Chondrocyte (in vitro differentiated cells): ENCODE results near the gene POLR2E. TPM values are rescaled to one million over a fixed set of nuclear protein-coding genes. Genes with fewer than 3 reads are reported as not detected.

Source experiments
- DNase-seq: peaks from one replicate; pipeline ENCODE4 v3.0.0; 2021; ENCODE audit warnings: mixed read lengths, low spot score
- H3K27ac Mint-ChIP-seq: one replicate; pipeline ENCODE4 v1.8.0; 2021; ENCODE audit warnings: mild to moderate bottlenecking, moderate library complexity, mixed read lengths; ENCODE audit not compliant: unreplicated experiment
- H3K27me3 Mint-ChIP-seq: 2 replicates; pipeline ENCODE4 v1.8.0; 2021; ENCODE audit warnings: low read depth, mixed read lengths
- H3K36me3 Mint-ChIP-seq: 2 replicates; pipeline ENCODE4 v1.8.0; 2021; ENCODE audit warnings: low read depth, mixed read lengths
- H3K4me1 Mint-ChIP-seq: 2 replicates; pipeline ENCODE4 v1.8.0; 2021; ENCODE audit warnings: low read depth, mild to moderate bottlenecking, mixed read lengths
- H3K4me3 Mint-ChIP-seq: one replicate; pipeline ENCODE4 v1.8.0; 2021; ENCODE audit warnings: mild to moderate bottlenecking, moderate library complexity, mixed read lengths; ENCODE audit not compliant: unreplicated experiment
- H3K9me3 Mint-ChIP-seq: 2 replicates; pipeline ENCODE4 v1.8.0; 2021; ENCODE audit warnings: low read depth, mixed read lengths
- total RNA-seq: library from RNA; stranded (reverse); gene quantifications from 3 replicates; pipeline ENCODE4 v1.2.1, GENCODE V29; 2021
- TF ChIP-seq, protein P1 (sequence below): fragments of 200-600 bp; sonication (generic); IDR thresholded peaks from 2 replicates; pipeline ENCODE4 v1.5.0; 2021; ENCODE audit warnings: antibody characterized with exemption, mild to moderate bottlenecking, moderate library complexity

POLR2E gene
- total RNA-seq, 1 donor from 2014 or later, result 119 TPM

DNA sequence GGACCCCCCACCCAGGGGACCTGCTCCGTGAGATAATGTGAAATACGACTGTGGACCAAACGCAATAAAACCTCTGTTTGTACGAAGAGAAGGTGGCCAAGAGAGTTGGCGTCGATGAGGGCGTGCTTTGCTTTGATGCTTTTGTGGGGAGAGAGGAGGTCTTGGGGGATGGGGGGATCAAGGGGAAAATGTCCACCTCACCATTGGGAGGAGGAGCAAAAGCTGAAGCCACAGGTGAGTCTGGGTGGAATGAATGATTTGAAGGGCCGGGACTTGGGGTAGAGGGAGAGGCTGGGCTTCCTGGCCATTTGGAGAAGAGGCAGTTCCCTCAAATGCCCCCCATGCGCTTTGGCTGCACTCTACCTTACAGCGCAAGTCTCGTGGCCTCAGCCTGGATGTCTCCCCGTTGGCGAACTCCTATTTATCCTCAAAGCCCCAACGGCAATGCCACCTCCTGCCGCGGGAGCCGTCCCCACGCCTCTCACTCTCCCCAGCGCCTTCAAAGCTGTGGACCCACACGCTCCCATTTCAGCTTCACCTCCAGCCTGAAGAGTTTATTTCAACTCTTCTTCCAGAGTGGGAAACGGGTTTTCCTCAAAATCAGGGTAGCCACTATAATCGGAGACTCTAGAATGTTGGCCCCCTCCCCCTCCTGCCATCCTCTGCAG, 56.1 kb downstream of the POLR2E start:
- H3K27me3 Mint-ChIP-seq, result no peaks in the 10 kb centered on the region
- H3K36me3 Mint-ChIP-seq, result peaks cover 16% of the 10 kb centered on the region
- peak overlapping the region; percentile 85 for H3K27ac Mint-ChIP-seq
- peaks cover 50% of the 10 kb centered on the region for H3K4me1 Mint-ChIP-seq
- peak overlapping the region; percentile 85 for H3K4me3 Mint-ChIP-seq
- TF ChIP-seq, protein P1, sequence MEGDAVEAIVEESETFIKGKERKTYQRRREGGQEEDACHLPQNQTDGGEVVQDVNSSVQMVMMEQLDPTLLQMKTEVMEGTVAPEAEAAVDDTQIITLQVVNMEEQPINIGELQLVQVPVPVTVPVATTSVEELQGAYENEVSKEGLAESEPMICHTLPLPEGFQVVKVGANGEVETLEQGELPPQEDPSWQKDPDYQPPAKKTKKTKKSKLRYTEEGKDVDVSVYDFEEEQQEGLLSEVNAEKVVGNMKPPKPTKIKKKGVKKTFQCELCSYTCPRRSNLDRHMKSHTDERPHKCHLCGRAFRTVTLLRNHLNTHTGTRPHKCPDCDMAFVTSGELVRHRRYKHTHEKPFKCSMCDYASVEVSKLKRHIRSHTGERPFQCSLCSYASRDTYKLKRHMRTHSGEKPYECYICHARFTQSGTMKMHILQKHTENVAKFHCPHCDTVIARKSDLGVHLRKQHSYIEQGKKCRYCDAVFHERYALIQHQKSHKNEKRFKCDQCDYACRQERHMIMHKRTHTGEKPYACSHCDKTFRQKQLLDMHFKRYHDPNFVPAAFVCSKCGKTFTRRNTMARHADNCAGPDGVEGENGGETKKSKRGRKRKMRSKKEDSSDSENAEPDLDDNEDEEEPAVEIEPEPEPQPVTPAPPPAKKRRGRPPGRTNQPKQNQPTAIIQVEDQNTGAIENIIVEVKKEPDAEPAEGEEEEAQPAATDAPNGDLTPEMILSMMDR, result no peak
- no peak for DNase-seq
- H3K9me3 Mint-ChIP-seq, result no peaks in the 10 kb centered on the region

GRCh38 chr19:1037621-1038064, 57.5 kb downstream of the POLR2E start:
- Mint-ChIP-seq H3K27me3 (no peaks in the 10 kb centered on the region), H3K4me3 (peak overlapping the region; percentile 16), H3K36me3 (peaks cover 18% of the 10 kb centered on the region), H3K9me3 (no peaks in the 10 kb centered on the region), H3K4me1 (peaks cover 53% of the 10 kb centered on the region), H3K27ac (peak overlapping the region; percentile 90)
- DNase-seq, result no peak
- TF ChIP-seq, protein P1, result no peak

Other genes with a start within 250 kb of the POLR2E start
- gene ELANE, start 243.1 kb downstream of the POLR2E start, total RNA-seq, result not detected in 3 replicates
- gene CFD, start 235.7 kb downstream of the POLR2E start, total RNA-seq, result 1.1 to 17.9 TPM (median 1.8 TPM) in 3 replicates
- 47.0 to 53.9 TPM (median 53.1 TPM) in 3 replicates for gene MED16, start 202.2 kb downstream of the POLR2E start, total RNA-seq
- not detected in 3 replicates for gene RNU6-9, start 201.9 kb downstream of the POLR2E start, total RNA-seq
- 47.1 to 52.2 TPM (median 48.4 TPM) in 3 replicates for gene R3HDM4, start 182.2 kb downstream of the POLR2E start, total RNA-seq
- 0.17 to 0.38 TPM (median 0.24 TPM) in 3 replicates for gene KISS1R, start 178.0 kb downstream of the POLR2E start, total RNA-seq
- gene ARID3A, start 169.3 kb downstream of the POLR2E start, total RNA-seq, result 6.6 to 10.0 TPM (median 8.8 TPM) in 3 replicates
- 42.1 to 48.5 TPM (median 48.0 TPM) in 3 replicates for gene WDR18, start 111.0 kb downstream of the POLR2E start, total RNA-seq
- 0.31 to 0.67 TPM (median 0.33 TPM) in 3 replicates for gene GRIN3B, start 95.0 kb downstream of the POLR2E start, total RNA-seq
- 120 to 130 TPM (median 120 TPM) in 3 replicates for gene TMEM259, start 74.3 kb downstream of the POLR2E start, total RNA-seq
- gene RNU6-2, start 73.9 kb downstream of the POLR2E start, total RNA-seq, result not detected in 3 replicates
- gene CNN2, start 68.8 kb downstream of the POLR2E start, total RNA-seq, result 258 to 363 TPM (median 357 TPM) in 3 replicates
- 6.7 to 15.9 TPM (median 8.9 TPM) in 3 replicates for gene ABCA7, start 55.3 kb downstream of the POLR2E start, total RNA-seq
- 0.57 to 1.6 TPM (median 1.0 TPM) in 3 replicates for gene ARHGAP45, start 28.2 kb downstream of the POLR2E start, total RNA-seq
- 240 to 246 TPM (median 245 TPM) in 3 replicates for gene GPX4, start 8.6 kb upstream of the POLR2E start, total RNA-seq
- gene SBNO2, start 78.9 kb upstream of the POLR2E start, total RNA-seq, result 25.9 to 46.0 TPM (median 45.6 TPM) in 3 replicates
- gene STK11, start 110.4 kb upstream of the POLR2E start, total RNA-seq, result 41.1 to 44.5 TPM (median 42.3 TPM) in 3 replicates
- 4.8 to 9.0 TPM (median 7.6 TPM) in 3 replicates for gene CBARP, start 142.6 kb upstream of the POLR2E start, total RNA-seq
- gene ATP5F1D, start 146.4 kb upstream of the POLR2E start, total RNA-seq, result 110 to 125 TPM (median 122 TPM) in 3 replicates
- gene MIDN, start 153.2 kb upstream of the POLR2E start, total RNA-seq, result 64.5 to 75.3 TPM (median 68.3 TPM) in 3 replicates
- 295 to 320 TPM (median 303 TPM) in 3 replicates for gene CIRBP, start 174.0 kb upstream of the POLR2E start, total RNA-seq
- gene FAM174C, start 180.2 kb upstream of the POLR2E start, total RNA-seq, result 32.7 to 41.3 TPM (median 36.1 TPM) in 3 replicates
- 7.0 to 7.9 TPM (median 7.2 TPM) in 3 replicates for gene EFNA2, start 190.5 kb upstream of the POLR2E start, total RNA-seq